HepG2 (cell line): Measurements from ENCODE around the gene TMCC1. TPM values are rescaled to one million over a fixed set of nuclear protein-coding genes. Genes with fewer than 3 reads are reported as not detected.

Source experiments
- ATAC-seq: fragments of 200-7000 bp; cut with Tn5 transposase; 3 replicates; pipeline ENCODE4 v1.9.1; 2020; ENCODE audit warnings: mild to moderate bottlenecking, moderate library complexity
- BruUV-seq: library from RNA; stranded (reverse); fragments of 400-500 nt; replicated peaks from 2 replicates; lab custom pipeline; 2021; lab: Mats Ljungman, UMichigan
- CTCF ChIA-PET: fragments of 300-600 bp; formaldehyde crosslinking; extraction: SDS; loops from one replicate; lab custom pipeline; 2021; ENCODE audit warnings: low total read pairs, inconsistent platforms, low intra/inter-chr PET ratio; lab: Yijun Ruan, JAX
- POLR2A ChIA-PET: fragments of 350-600 bp; sonication (Branson Sonifier 250); formaldehyde crosslinking; loops from one replicate; lab custom pipeline; 2020; ENCODE audit warnings: antibody characterized with exemption, inconsistent platforms; lab: Yijun Ruan, JAX
- DNase-seq: peaks from one replicate; pipeline ENCODE4 v3.0.0-alpha.2; 2015; ENCODE audit warnings: low spot score
- FAIRE-seq: peaks from 3 replicates; lab custom pipeline; 2011; peaks lifted over from hg19 to GRCh38; lab: Jason Lieb, UNC
- H2AFZ ChIP-seq: one replicate; pipeline ENCODE4 v1.6.1; 2011; ENCODE audit warnings: low read length, inconsistent platforms
- H3K27ac ChIP-seq: fragments of 300-600 bp; 3 replicates; pipeline ENCODE4 v1.8.0; 2011; ENCODE audit warnings: mixed run types, mild to moderate bottlenecking, mixed read lengths, low read length, inconsistent platforms; ENCODE audit not compliant: insufficient read depth; ENCODE audit errors: extremely low read length
- H3K27me3 ChIP-seq, 2 experiments: fragments of 200-600 bp in 1 of 2; 2 replicates in 1 of 2; 3 replicates in 1 of 2; pipeline versions ENCODE4 v1.6.0 to v1.8.0; 2011; ENCODE audit warnings: low read length in 2 of 2, mild to moderate bottlenecking in 2 of 2, moderate library complexity in 2 of 2, inconsistent platforms in 1 of 2; ENCODE audit not compliant: insufficient read depth in 2 of 2, control insufficient read depth in 1 of 2
- H3K36me3 ChIP-seq, 2 experiments: fragments of 200-600 bp in 1 of 2; replicated peaks in 1 of 2; 2 replicates in 1 of 2; 3 replicates in 1 of 2; pipeline versions ENCODE4 v1.5.1 to v1.8.0; 2011; ENCODE audit warnings: low read length in 2 of 2, inconsistent platforms in 1 of 2; ENCODE audit not compliant: insufficient read depth in 2 of 2, control insufficient read depth in 1 of 2
- H3K4me1 ChIP-seq: 2 replicates; pipeline ENCODE4 v1.5.1; 2012; ENCODE audit warnings: low read length, inconsistent platforms; ENCODE audit not compliant: insufficient read depth
- H3K4me2 ChIP-seq: 2 replicates; pipeline ENCODE4 v1.6.0; 2011; ENCODE audit warnings: low read depth, low read length, inconsistent platforms
- H3K4me3 ChIP-seq, 3 experiments: fragments of 200-600 bp in 1 of 3; sonication (generic), shearing (Covaris generic) in 1 of 3; replicated peaks in 1 of 3; 2 replicates each; pipeline ENCODE4 v1.5.1; 2011 to 2016; ENCODE audit warnings: low read length in 3 of 3, inconsistent platforms in 2 of 3, low read depth in 2 of 3, mild to moderate bottlenecking in 2 of 3, control low read depth in 1 of 3, mixed read lengths in 1 of 3; ENCODE audit not compliant: insufficient read depth in 1 of 3
- H3K79me2 ChIP-seq: one replicate; pipeline ENCODE4 v1.6.1; 2011; ENCODE audit warnings: low read length, inconsistent platforms; ENCODE audit not compliant: insufficient read depth
- H3K9ac ChIP-seq: 2 replicates; pipeline ENCODE4 v1.6.0; 2011; ENCODE audit warnings: mild to moderate bottlenecking, low read depth, low read length, inconsistent platforms; ENCODE audit not compliant: insufficient read depth
- H3K9me3 ChIP-seq: 2 replicates; pipeline ENCODE4 v1.5.1; 2012; ENCODE audit warnings: mild to moderate bottlenecking, low read length
- H4K20me1 ChIP-seq: 2 replicates; pipeline ENCODE4 v1.6.0; 2011; ENCODE audit warnings: inconsistent platforms, mild to moderate bottlenecking, low read length, moderate library complexity; ENCODE audit not compliant: insufficient read depth
- BRF2 ChIP-seq: sonication (generic); formaldehyde crosslinking; IDR thresholded peaks from 2 replicates; pipeline ENCODE4 v1.8.1; 2022; ENCODE audit warnings: mild to moderate bottlenecking, missing genetic modification reagents
- KDM5B ChIP-seq: sonication (generic); formaldehyde crosslinking; IDR thresholded peaks from 2 replicates; pipeline ENCODE4 v1.4.0; 2020; ENCODE audit warnings: missing genetic modification reagents, mild to moderate bottlenecking, borderline replicate concordance
- SNAPC5 ChIP-seq: sonication (generic); formaldehyde crosslinking; IDR thresholded peaks from 2 replicates; pipeline ENCODE4 v1.8.1; 2023; ENCODE audit warnings: mild to moderate bottlenecking, missing genetic modification reagents, borderline replicate concordance
- SOX6 ChIP-seq, 2 experiments: fragments of 450-650 bp in 1 of 2; sonication (generic) in 1 of 2; formaldehyde crosslinking in 1 of 2; IDR thresholded peaks; 2 replicates each; pipeline versions ENCODE4 v1.4.0 to v1.6.1; 2017 to 2020; ENCODE audit warnings: antibody characterized with exemption in 1 of 2, mild to moderate bottlenecking in 1 of 2, missing genetic modification reagents in 1 of 2
- SP2 ChIP-seq: sonication (generic); formaldehyde crosslinking; IDR thresholded peaks from 2 replicates; pipeline ENCODE4 v1.5.1; 2020; ENCODE audit warnings: mild to moderate bottlenecking, missing genetic modification reagents
- YY1 ChIP-seq: IDR thresholded peaks from 2 replicates; pipeline ENCODE4 v1.6.1; 2011; ENCODE audit warnings: low read length, low read depth, moderate library complexity, mild to moderate bottlenecking; ENCODE audit not compliant: insufficient read depth, insufficient replicate concordance
- ZMAT3 ChIP-seq: sonication (generic); formaldehyde crosslinking; conservative IDR thresholded peaks from 2 replicates; pipeline ENCODE4 v1.7.0; 2021; ENCODE audit warnings: missing genetic modification reagents
- ZMYM3 ChIP-seq: sonication (generic); formaldehyde crosslinking; IDR thresholded peaks from 2 replicates; pipeline ENCODE4 v1.5.1; 2020; ENCODE audit warnings: mild to moderate bottlenecking, missing genetic modification reagents
- ZNF274 ChIP-seq: sonication (generic); formaldehyde crosslinking; IDR thresholded peaks from 2 replicates; pipeline ENCODE4 v1.5.1; 2020; ENCODE audit warnings: mild to moderate bottlenecking, missing genetic modification reagents
- ZNF296 ChIP-seq: sonication (generic); formaldehyde crosslinking; conservative IDR thresholded peaks from 2 replicates; pipeline ENCODE4 v1.5.0; 2020; ENCODE audit warnings: mild to moderate bottlenecking, missing genetic modification reagents
- ZNF639 ChIP-seq: conservative IDR thresholded peaks from 2 replicates; pipeline ENCODE4 v1.6.1; 2018; ENCODE audit warnings: missing genetic modification reagents
- ZNF768 ChIP-seq: sonication (generic); formaldehyde crosslinking; IDR thresholded peaks from 2 replicates; pipeline ENCODE4 v1.4.0; 2020; ENCODE audit warnings: missing genetic modification reagents
- ZNF775 ChIP-seq: sonication (generic); formaldehyde crosslinking; IDR thresholded peaks from 2 replicates; pipeline ENCODE4 v1.4.0; 2020; ENCODE audit warnings: missing genetic modification reagents, mild to moderate bottlenecking, moderate library complexity, borderline replicate concordance
- ZSCAN21 ChIP-seq: sonication (generic); formaldehyde crosslinking; IDR thresholded peaks from 2 replicates; pipeline ENCODE4 v1.8.0; 2022; ENCODE audit warnings: mild to moderate bottlenecking, missing genetic modification reagents, moderate library complexity, borderline replicate concordance
- WGBS: methylation state at CpG from one replicate; pipeline ENCODE4 v1.1.6; 2017; ENCODE audit warnings: low lambda C conversion rate; 5-methylcytosine and 5-hydroxymethylcytosine counted together
- in situ Hi-C: cut with HindIII; loops from 2 replicates; pipeline ENCODE4 v1.10.0; 2017; ENCODE audit warnings: low pct_unique_long_range_greater_than_20kb; ENCODE audit not compliant: extremely low pct_ligation_motif_present
- intact Hi-C: fragments of 100-400 bp; cut with micrococcal nuclease; formaldehyde crosslinking; loops from one replicate; pipeline ENCODE4 v1.10.0; 2022; ENCODE audit not compliant: unreplicated experiment
- polyA plus RNA-seq, 8 experiments: library from polyadenylated mRNA; depleted of rRNA in 3 of 8; stranded (reverse) in 7 of 8; unstranded in 1 of 8; fragments of >200 nt; fragmentation: Illumina TruSeq in 4 of 8; extraction: Trizol in 4 of 8; gene quantifications; 2 replicates each; pipeline versions ENCODE4 v1.2.1 to v1.2.3, GENCODE V29; 2011 to 2016; ENCODE audit warnings: low read depth in 4 of 8, missing spikeins in 1 of 8, mixed read lengths in 1 of 8; ENCODE audit not compliant: insufficient read depth in 1 of 8
- total RNA-seq, 5 experiments: library from RNA; depleted of rRNA; stranded (reverse); fragments of >200 nt; fragmentation: Illumina TruSeq; extraction: Trizol; gene quantifications; 2 replicates each; pipeline ENCODE4 v1.2.3, GENCODE V29; 2016; ENCODE audit warnings: low read depth in 1 of 5

TMCC1 gene
- total and polyA plus RNA-seq, 2 of the 13 experiments (the other 11 are each of a cell fraction or from before 2014, with no cell fraction given), result 12.1 to 264 TPM

GRCh38 chr3:129603991-129604749 lies 289.3 kb downstream of the TMCC1 start:
- FAIRE-seq, result no peak
- intact Hi-C loops, result no loop called here
- Histone ChIP-seq H2AFZ (no peak overlapping the region), H3K9ac (peak overlapping the region; percentile 62; the same call in 1 of the 2 replicates), H3K27ac (no peak overlapping the region), H3K79me2 (peaks cover 66% of the 10 kb centered on the region), H3K4me3 (peak overlapping the region; percentile 61 to 92 (median 91)), H3K27me3 (no peaks in the 10 kb centered on the region; a peak in 1 of 5 replicates), H3K36me3 (peaks cover 0 to 5% of the 10 kb centered on the region in 2 experiments; a peak in 2 of 5 replicates), H3K9me3 (no peaks in the 10 kb centered on the region)
- no peak for ATAC-seq
- BruUV-seq, result no TSS peak
- DNase-seq, result no peak
- POLR2A ChIA-PET, result interaction anchor here (1.7 kb wide), 1 partner anchor 10 kb away, joined by 6 read pairs; no protein-coding TSS in a partner anchor
- CTCF ChIA-PET, result no interaction called here
- TF ChIP-seq ZSCAN21 (CRISPR knock-in tag) (no peak), ZMYM3 (CRISPR knock-in tag) (peak; percentile 80), ZNF768 (CRISPR knock-in tag) (peak; percentile 95)
- TF ChIP-seq, all 625 proteins: peak for 2
- H3K4me2 ChIP-seq, result peak overlapping the region; percentile 99
- peaks cover 74% of the 10 kb centered on the region for H3K4me1 ChIP-seq
- H4K20me1 ChIP-seq, result peaks cover 40% of the 10 kb centered on the region
- in situ Hi-C loops, result no loop called here
- WGBS, result 40% methylated on average over 7 of the region's 8 CpGs

GRCh38 chr3:129603561-129603942 lies 290.0 kb downstream of the TMCC1 start:
- Histone ChIP-seq H3K9me3 (no peaks in the 10 kb centered on the region), H3K27me3 (no peaks in the 10 kb centered on the region; a peak in 1 of 5 replicates), H3K27ac (no peak overlapping the region), H3K79me2 (peaks cover 72% of the 10 kb centered on the region), H3K4me1 (peaks cover 74% of the 10 kb centered on the region), H3K36me3 (peaks cover 0 to 5% of the 10 kb centered on the region in 2 experiments; a peak in 2 of 5 replicates), H3K4me3 (peak overlapping the region; percentile 61 to 92 (median 91)), H2AFZ (no peak overlapping the region), H3K9ac (peak overlapping the region; percentile 62), H4K20me1 (peaks cover 40% of the 10 kb centered on the region), H3K4me2 (peak overlapping the region; percentile 99)
- ChIA-PET POLR2A (interaction anchor here (0.6 to 1.7 kb wide), 2 partner anchors 10 to 204 kb away, joined by 3 to 6 read pairs; no protein-coding TSS in a partner anchor), CTCF (no interaction called here)
- intact Hi-C loops, result no loop called here
- WGBS, result 33% methylated on average over 4 of the region's 7 CpGs
- no peak for DNase-seq
- BruUV-seq, result no TSS peak
- no peak for ATAC-seq
- in situ Hi-C loops, result no loop called here
- no peak for FAIRE-seq
- TF ChIP-seq KDM5B (CRISPR knock-in tag) (0 out of 2 replicates have a peak, but pooled peaks have one; percentile 25), SP2 (CRISPR knock-in tag) (no peak), ZMAT3 (CRISPR knock-in tag) (no peak), YY1 (no peak), ZNF639 (CRISPR knock-in tag) (no peak), SNAPC5 (CRISPR knock-in tag) (no peak), BRF2 (no peak), ZNF296 (CRISPR knock-in tag) (no peak), SOX6 (IDR thresholded peaks at IDR 0.05) (no peak), SOX6 (CRISPR knock-in tag; IDR thresholded peaks at IDR 0.05) (0 out of 2 replicates have a peak, but pooled peaks have one; percentile 9), ZNF775 (CRISPR knock-in tag) (no peak), ZNF274 (CRISPR knock-in tag) (0 out of 2 replicates have a peak, but pooled peaks have one; percentile 28)
